CD4-positive, alpha-beta T cell treated with Interleukin-4 for 4 hours (primary cell): ENCODE data around the gene BFSP1.
A peak's percentile ranks its signal among the peaks of the same experiment; 100 is the strongest.

Source experiments
- DNase-seq: peaks from one replicate; pipeline ENCODE4 v3.0.0-alpha.2; 2020

The BFSP1 gene

DNA sequence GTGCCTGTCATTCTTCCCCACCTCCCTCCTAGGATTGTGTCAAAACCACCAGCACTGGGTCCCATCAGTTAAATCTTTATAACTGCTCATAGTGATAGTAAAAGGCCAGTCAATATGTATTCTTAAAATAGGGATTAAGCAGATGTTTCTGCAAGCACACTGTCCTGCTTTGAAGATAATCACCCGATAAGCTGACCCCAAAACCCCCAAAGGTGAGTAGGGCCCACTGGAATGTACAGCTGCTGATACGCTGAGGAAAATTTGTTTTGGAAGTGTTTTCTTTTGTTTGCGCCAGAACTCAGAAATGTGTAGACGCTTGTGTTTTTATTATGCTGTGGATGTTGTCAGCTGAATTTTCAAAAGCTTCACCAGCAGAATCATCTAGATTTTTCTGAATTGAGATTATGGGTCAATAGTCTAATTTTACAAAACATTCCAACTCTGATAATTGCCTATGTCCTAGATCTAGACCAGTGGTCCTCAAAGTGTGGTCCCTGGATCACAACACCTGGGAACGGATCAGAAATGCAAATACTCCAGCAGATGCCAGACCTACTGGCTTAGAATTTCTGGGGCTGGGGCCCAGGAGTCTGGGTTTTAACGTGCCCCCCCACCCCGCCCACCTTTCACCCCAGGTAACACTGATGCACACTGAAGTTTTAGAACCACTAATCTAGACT lies 11.4 kb downstream of the BFSP1 start:
- DNase-seq = no peak

DNA sequence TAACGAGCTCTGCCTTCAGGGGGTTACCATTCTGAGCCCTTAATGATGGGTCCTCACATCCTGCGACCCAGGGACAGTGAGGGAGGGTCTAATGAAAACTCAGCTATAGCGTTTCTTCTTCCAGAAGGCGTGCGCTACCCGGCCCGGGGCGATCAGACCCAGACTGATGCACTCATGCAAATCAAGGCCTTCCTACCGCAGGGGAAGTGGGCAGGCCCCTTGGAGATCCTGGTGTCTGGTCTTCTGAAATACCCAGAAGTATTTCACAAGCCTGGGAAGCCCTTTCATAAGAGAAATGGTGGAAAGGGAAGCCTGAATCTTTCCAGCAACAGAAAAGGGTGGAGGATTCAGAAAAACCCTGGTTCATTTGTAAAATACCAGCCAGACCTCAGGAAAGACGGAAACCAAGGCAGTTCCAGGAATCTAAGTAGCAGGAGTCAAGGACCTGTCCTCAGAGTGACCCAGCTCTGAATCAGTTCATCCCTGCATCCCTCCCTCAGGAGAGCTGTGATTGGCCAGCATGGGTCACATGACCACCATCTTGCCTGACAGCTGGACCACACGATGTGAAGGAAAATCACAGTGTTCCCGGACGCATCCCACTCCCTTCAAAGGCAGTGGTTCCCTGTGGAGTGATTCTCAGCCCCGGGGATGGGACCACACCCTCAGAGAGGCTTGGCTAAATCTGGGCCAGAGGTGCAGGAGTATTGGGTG lies 12.7 kb downstream of the BFSP1 start:
- no peak for DNase-seq

DNA sequence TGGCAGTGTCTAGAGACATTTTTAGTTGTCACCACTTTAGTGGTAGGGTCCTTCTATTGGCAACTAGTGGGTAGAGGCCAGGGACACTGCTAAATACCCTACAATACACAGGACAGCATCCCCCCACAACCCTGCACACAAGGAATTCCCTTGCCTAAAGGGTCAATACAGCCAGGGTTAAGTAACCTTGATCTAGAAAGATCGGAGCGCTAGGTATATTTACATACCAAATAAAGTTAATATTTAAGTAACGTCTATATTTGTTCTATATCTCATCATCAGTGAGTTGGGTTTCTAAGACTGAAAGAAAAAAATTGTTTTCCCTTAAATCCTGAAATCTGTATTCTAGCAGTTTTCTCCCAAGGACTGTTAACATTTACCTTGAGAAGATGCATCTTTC lies 16.1 kb downstream of the BFSP1 start:
- DNase-seq = no peak

DNA sequence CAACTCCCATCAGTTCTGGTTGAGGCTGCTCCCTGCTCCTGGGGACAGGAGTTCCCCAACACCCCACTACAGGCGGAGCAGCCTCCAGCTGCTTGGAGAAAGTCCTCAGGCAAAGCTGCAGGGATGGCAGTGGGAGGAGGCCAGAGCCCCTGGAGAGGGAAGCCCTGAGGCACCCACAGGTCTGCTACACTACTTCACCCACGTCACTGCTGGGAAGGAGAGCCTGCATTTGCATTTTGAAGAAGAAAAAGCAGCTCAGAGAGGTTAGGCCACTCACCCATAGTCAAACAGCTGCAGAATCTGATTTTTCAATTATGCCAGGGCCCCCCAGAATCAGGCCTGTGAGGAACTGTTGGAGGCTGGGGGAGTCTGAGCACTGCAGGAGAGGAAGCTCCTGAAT lies 17.2 kb downstream of the BFSP1 start:
- no peak for DNase-seq

DNA sequence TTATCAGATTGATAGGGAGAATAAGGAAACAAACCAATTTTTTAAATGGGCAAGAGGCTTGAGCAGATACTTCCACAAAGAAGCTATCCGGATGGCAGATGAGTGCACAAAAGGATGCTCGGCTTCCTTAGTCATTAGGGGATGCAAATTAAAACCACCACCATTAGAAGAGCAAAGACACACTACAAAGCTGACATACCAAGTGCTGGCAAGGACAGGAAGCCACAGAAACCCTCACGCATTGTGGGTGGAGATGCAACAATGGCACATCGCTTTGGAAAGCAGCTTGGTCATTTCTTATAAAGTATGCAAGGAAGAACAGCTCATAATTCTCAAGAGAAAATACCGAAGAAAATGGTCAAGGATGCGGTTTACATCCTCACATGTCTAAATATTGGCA lies 19.8 kb downstream of the BFSP1 start:
- DNase-seq = no peak

DNA sequence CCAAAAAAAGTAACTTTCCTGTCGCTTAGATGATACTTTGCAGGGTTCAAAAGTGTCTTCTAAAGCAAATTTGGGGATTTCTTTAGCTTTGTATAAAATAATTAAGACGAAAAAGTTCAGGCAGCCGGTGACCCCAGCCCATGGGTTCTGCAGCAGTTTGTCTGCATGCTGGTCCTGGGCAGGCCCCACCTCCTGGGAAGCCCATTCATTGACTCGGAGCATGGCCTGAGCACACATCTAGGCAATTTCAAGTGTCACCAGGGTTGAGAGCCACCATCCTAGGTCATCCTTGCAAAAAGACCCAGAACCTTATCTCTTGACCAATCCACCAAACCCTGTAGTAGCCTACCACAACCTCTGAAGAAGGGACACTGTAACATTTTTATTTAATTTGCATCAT lies 20.6 kb downstream of the BFSP1 start:
- DNase-seq = no peak

DNA sequence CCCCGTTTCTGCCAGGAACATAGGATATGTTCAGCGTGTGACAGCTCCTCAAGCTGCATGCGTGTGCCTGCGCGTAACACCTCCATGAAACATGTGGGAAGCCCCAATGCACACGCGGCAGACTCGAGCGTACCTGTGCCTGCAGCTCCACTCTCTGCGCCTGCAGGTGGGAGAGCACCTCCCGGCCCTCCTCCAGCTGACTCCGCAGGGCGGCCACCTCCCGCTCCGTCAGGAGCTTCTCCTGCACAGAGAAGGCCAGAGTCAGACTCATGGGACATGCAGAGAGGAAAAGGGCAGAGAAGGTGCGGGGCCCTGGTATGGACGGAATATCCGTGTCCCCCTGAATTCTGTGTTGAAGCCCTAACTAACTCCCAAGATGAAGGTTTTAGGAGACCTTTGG lies 22.4 kb downstream of the BFSP1 start:
- no peak for DNase-seq

DNA sequence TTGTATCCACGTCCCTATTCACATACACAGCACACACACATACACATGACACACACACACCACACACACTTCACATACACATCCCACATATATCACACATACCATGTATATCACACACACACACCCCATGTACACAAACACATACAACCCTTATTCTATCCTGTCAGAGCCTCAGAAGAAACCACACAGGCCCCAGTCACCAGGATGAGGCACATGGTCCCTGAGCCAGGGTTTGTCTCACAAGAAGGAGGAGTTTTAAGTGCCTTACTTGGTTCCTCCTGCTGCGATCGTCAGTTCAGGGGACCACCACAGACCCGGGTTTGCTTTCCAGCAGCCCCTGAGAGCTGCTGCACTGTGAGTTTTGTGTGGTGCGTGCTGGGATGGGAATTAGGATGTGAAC lies 23.6 kb downstream of the BFSP1 start:
- no peak for DNase-seq

DNA sequence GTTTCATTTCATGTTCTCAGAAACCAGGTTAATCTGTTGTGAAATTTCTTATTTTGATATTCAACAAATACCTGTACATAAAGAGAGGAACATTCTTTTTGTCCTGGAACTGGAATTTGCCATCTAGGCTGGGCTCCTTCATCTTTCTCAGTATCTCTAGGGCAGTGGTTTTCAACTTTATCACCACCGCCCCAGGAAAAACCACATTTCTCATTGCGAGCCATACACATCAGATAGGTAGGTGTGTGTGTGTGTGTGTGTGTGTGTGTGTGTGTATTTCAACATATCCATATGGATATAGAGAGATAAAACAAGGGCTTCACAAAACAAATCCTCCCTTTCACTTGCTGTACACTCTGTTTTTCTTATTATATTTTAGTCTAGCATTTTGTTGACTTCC lies 24.1 kb downstream of the BFSP1 start:
- DNase-seq = no peak

DNA sequence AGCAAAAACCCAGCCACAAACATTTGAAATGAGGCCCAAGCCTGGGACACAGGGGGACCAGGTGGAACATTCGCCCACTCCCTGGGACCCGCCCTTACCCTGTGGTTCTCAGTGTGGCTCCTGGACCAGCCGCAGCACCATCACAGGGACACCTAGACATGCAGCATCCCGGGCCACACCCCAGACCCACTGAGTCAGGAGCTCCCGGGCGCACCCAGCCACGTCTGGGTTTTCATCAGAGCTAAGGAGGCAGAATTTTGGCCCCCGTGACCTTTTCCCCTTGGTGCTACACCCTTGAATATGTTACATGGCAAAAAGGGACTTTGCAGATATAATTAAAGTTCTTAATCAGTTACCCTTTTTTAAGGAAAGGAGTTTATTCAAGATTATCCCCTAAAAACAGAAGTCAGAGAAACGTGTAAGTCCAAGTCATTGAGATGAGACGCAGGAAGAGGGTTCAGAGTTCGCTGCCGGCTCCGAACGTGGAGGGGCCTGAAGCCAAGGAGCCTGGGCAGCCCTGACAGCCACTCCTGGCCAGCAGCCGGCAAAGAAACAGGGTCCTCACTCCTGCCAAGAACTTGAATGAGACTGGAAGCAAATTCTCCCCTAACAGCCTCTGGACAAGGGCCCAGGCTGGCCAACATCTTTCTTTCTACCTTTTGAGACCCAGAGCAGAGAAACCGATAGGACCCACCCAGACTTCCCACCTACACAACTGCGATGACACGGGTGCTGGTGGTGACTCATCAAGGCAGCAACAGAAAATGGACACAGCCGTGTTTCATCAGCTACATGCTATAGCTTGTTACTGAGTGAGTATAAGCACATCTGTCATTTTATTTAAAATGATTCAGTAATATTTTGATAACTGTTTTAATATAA lies 25.3 kb downstream of the BFSP1 start:
- peak; percentile 68 for DNase-seq

DNA sequence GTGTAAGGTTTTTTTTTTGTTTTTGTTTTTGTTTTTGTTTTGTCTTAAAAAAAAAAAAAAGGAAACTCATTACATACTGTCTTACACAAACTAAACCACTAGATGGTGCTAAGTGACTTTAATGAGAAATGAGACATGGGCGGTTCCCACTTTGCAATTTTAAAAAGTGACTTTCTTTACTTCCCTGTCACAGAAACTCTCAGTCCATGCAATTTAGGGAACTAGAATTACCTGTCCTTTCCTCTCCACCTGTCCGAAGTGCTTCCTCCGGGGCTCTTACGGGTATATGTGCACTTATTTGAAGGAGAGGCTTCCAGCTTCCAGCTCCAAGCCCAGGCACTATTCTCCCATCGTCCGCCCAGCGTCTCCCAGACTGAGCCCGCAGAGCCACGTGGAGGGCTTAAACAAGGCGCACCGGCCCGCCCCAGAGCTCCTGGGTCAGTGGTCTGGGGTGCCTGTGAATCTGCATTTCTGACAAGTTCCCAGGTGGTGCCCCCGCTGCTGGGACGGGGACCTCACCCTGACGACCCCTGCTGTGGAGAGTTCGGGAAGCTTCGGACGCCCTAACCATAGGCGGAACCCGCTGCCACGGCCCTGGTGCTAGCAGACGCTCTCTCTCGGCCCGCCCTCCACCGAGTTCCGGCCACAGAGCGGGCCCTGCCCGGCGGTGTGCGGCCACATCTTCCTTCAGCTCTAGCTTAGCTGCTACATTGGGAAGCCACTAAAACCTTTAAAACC lies 26.1 kb downstream of the BFSP1 start:
- peak; percentile 69 for DNase-seq

DNA sequence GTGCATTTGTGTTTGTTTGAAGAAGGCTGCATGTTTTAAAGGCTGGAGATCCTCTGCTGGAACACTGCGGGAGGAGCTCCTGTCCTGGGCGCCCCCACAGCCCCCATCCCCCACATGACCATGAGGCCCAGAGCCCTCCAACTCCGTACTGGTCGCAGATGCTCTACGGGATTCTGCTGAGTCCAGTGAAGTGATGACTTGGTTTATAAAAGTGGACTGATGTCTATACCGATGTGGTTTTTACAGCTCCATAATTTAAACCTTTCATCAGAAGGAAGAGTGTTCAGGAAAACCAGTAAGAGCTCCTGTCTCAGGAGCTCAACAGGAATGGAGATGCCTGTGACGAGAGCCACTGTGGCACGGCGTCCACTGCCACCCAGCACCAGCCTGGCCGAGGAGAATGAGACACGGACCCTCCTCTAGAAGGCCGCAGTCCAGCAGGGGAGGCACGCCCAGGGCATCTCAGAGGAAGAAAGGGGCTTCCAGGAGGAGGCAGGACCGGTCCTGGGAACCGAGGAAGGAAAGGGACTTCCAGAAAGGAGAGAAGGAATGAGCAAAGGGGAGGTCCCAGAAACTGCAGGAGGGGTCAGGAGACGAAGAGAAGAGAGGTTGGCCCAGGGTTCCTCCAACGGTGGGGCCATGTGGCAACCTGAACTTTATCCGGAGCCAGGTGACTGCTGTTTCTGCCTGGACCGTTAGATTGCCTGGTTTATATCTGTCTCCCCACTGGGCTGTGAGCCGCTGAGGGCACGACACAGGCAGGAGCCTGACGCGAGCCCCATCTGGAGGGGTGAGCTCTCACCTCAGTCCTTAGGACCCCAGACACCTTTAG lies 26.9 kb downstream of the BFSP1 start:
- no peak for DNase-seq

DNA sequence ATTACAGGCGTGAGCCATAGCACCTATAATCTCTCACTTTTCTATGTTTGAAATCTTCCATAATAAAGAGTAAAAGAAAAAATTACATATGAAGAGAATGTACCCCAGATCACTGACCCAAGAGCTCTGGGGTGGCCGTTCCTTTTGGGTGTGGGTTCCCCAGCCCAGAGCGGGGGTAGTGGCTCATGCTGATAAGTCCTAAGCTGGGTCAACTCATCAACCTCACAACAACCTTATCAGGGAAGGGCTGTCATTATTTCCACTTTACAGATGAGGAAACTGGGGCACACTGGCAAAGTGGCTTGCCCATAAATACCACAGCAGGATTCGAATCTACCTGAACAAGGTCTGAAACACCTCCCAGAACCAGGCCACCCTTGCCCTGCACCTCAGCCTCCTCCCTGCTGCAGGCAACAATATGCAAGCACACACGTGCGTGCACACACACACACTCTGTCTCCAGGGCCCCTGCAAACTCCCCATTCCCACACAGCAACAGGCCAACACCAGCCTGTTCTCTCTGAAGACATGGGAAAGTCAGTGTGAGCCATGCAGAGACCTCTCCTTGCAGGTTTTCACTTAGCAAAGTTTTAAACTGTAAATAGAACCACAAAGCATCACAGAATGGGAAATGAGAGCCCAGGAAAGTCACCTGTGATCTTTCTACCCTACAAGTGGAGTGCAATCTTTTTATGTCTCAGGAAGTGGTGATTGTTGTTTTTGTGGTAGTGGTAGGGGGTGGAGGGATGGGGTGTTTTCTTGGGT lies 27.7 kb downstream of the BFSP1 start:
- no peak for DNase-seq

DNA sequence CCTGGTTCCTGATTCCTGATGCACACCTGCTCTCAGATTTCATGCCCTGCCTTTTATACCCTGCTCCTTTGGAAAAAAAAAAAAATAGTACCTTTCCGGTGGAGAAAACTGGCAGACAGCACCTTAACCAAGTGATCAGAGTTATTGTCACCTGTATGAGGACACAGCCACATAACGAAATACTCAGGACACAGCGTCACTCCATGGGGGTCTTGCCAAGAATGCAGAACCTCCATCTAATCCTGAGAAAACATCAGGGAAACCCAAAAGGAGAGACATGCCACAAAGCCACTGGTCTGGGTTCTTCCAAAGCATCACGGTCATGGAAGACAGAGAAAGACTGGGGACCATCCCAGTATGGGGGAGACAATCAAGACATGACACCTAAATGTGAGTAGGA lies 29.1 kb downstream of the BFSP1 start:
- DNase-seq = no peak

DNA sequence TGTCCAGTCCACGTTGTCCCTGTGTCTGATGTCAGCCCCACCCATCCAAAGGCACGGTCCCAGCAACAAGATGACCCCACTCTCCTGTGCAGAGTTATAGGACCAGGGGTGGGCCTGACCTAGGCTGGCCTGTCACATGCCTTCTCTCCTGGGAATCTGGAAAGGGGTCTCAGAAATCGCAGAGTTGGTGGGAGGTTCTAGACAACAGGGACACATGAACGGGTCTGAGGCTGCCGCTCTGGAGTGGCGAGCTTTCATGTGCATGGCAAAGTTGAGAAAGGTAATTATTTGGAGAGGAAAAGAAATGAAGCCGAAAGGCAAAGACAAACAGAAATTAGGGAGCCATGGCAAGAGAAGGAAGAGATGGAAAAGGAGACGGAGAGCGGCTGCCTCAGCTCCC lies 29.5 kb downstream of the BFSP1 start:
- DNase-seq = no peak

DNA sequence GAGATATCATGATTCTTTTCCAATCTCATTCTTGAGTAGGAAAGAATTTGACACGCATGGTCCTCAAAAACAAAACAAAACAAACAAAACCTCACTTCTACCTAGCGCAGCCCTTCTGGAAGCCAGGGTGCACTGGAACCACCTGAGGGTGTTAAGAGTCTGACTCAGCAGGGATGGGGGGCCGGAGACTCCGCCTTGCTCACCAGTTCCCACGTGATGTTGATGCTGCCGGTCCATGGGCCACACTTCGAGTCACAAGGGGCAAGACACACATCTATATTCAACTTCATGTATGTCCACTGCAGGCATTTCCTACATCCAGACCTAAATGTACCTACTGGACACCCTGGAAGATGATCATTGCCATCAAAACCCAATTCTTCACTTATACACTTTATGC lies 30.4 kb downstream of the BFSP1 start:
- DNase-seq = no peak

DNA sequence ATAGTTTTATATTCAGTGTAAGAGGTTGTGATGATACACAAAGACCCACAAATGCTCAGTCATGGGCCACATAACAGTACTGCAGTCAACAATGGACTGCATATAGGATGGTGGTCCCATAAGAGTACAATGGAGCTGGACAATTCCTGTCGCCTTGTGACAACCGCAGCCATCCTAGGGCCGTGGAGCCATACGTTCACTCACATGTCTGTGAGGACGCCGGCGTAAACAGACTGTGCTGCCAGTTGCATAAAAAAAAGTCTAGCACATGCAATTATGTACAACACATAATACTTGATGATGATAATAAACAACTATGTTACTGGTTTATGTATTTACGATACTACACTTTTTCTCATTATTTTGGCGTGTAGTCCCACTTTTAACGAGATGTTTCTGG lies 30.9 kb downstream of the BFSP1 start:
- DNase-seq = no peak

DNA sequence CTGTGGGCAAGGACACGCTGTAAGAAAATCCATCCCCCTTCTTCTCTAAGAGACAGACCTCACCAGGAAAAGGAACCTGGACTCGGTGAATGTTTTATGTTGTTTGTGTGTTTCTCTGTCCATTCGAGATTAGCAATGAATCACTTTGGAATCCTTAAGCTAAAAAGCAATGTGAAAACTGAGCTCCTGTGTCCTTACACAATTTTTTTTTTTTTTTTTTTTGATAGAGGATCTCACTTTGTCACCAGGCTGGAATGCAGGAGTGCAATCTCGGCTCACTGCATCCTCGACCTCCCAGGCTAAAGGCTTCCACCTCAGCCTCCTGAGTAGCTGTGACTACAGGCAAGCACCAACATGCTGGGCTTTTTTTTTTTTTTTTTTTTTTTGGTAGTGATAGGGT lies 32.1 kb downstream of the BFSP1 start:
- no peak for DNase-seq

DNA sequence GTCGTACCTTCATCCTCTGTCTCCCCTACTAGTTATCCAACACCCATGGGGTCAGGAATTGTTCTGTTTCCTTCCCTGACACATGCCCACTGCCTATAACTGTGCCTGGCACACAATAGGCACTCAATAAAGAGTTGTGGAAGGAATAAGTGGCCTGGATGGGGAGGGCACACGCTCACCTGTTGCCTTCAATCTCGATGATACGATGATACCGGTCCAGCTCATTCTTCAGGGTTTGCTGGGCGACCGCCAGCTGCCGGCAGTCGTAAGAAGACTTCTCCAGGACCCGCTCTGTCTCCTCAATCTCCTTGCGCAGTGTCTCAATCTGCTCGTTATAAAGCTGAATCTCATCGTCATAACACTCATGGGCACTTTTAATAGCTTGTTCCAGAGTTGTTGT lies 32.5 kb downstream of the BFSP1 start:
- DNase-seq = no peak

DNA sequence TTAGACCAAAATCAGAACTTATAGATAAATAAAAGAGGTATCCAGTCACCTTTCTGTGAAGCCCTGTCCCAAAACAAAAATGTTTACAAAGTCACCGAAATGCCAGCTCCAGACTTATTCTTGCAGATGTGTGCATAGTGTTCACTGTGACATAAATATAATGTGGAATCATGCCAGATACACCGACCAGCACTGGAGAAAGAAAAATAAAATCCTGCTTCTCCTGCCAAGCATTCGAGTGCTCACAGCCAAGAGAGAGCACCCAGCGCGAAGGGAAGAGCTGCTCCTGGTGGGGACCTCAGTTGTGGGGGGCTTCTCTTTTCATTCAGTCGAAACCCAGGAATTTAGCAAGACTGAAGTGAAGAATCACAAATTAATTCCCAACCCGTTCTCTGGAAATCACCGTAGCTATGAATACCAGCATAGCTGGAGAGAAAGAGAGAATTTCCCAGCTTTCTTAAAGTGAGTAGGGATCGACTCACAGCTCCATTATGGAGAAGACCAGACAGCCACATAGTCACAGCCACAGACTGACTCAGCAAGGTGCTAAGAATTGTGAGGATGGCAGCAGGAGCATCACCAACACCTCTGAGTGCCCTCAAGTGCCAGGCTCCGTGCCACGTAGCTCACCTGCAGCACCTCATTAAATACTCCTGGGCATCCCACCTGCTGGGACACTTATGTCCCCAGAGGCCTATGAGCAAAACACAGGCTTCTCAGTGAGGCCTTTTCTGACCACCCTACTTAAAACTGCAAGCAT lies 33.2 kb downstream of the BFSP1 start:
- DNase-seq = no peak

DNA sequence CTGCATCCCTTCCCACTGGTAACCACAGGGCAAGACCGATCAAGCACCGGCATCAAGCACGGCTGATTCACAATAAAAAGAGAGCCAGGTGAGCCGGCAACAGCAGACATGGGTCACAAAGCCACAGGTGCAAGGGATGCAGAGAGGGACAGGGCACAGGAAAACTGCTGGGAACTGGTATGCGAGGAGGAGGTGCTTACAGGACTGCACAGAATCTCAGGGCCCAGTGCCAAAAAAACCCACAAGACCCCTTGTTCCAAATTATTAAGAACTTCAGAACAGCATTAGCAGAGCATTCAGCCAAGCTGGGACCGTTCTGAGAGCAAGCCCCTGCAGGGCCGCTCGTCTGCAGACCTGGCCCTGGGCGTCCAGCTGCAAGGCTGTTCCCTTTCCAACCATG lies 35.4 kb downstream of the BFSP1 start:
- no peak for DNase-seq
